GM19463 (cell line): ENCODE results near the gene PLD5.

ENCODE experiments used
- ATAC-seq: cut with Tn5 transposase; IDR thresholded peaks from one replicate; pipeline ENCODE4 v1.9.1; 2021; ENCODE audit warnings: mild to moderate bottlenecking, moderate library complexity; ENCODE audit not compliant: unreplicated experiment

PLD5 gene

GRCh38 chr1:242524571-242525359 lies at the start of gene PLD5:
Gene PLD5 (minus strand): TSS chr1:242524697.
- ATAC-seq, result no peak

GRCh38 chr1:242569867-242570266 lies 45.4 kb upstream of the PLD5 start:
- no peak for ATAC-seq

- no peak for ATAC-seq
These were observed 44.2 kb upstream of the PLD5 start for GRCh38 chr1:242568666-242569065.

GRCh38 chr1:242567596-242567995 lies 43.1 kb upstream of the PLD5 start:
- no peak for ATAC-seq

- no peak for ATAC-seq
These were observed 32.3 kb upstream of the PLD5 start for GRCh38 chr1:242556759-242557158.

- ATAC-seq, result no peak
These were observed 31.8 kb upstream of the PLD5 start for GRCh38 chr1:242556276-242556675.

GRCh38 chr1:242554577-242554976 lies 30.1 kb upstream of the PLD5 start:
- no peak for ATAC-seq

- ATAC-seq, result no peak
These were observed 22.6 kb upstream of the PLD5 start for GRCh38 chr1:242546849-242547729.

GRCh38 chr1:242546441-242546840 lies 21.9 kb upstream of the PLD5 start:
- no peak for ATAC-seq

- ATAC-seq, result no peak
These were observed 19.6 kb upstream of the PLD5 start for GRCh38 chr1:242544071-242544470.

- no peak for ATAC-seq
These were observed 17.8 kb upstream of the PLD5 start for GRCh38 chr1:242542271-242542670.

- no peak for ATAC-seq
These were observed 11.5 kb upstream of the PLD5 start for GRCh38 chr1:242535986-242536385.

GRCh38 chr1:242534753-242535152 lies 10.3 kb upstream of the PLD5 start:
- ATAC-seq, result no peak

GRCh38 chr1:242530761-242531160 lies 6.3 kb upstream of the PLD5 start:
- no peak for ATAC-seq

- ATAC-seq, result no peak
These were observed 1.3 kb upstream of the PLD5 start for GRCh38 chr1:242525769-242526168.

GRCh38 chr1:242525360-242525722 lies 844 bp upstream of the PLD5 start:
- no peak for ATAC-seq

- ATAC-seq, result no peak
These were observed 552 bp downstream of the PLD5 start for GRCh38 chr1:242523719-242524570.

- no peak for ATAC-seq
These were observed 1.3 kb downstream of the PLD5 start for GRCh38 chr1:242522996-242523718.

GRCh38 chr1:242522304-242522945 lies 2.1 kb downstream of the PLD5 start:
- ATAC-seq, result no peak

- no peak for ATAC-seq
These were observed 8.9 kb downstream of the PLD5 start for GRCh38 chr1:242515555-242515954.
